ENCODE measurements around the gene SETMAR. TPM values are rescaled to one million over a fixed set of nuclear protein-coding genes. Genes with fewer than 3 reads are reported as not detected.
A peak's percentile ranks its signal among the peaks of the same experiment; 100 is the strongest.

Gene SETMAR
- total RNA-seq, 1 donor from 2014 or later = 12.5 TPM

- H3K9me3 ChIP-seq (ENCODE audit: control insufficient read depth in 3 of 3, low read length in 3 of 3) = no peaks in the 10 kb centered on the region
- peak overlapping the region in 1 of 3 donors; percentile 51 for H3K9ac ChIP-seq (ENCODE audit: low read depth in 1 of 3, low read length in 3 of 3)
- no peak overlapping the region for H3K27ac ChIP-seq (ENCODE audit: low read depth, low read length)
- no peaks in the 10 kb centered on the region for H3K36me3 ChIP-seq (ENCODE audit: control insufficient read depth in 3 of 3, insufficient read depth in 3 of 3, low read length in 3 of 3)
- no peak overlapping the region for H3K4me3 ChIP-seq (ENCODE audit: low read length in 3 of 3)
- H3K4me1 ChIP-seq (ENCODE audit: control insufficient read depth in 3 of 3, insufficient read depth in 3 of 3, low read length in 3 of 3) = peaks cover 0 to 3% (median 0%) of the 10 kb centered on the region in 3 donors
- no peaks in the 10 kb centered on the region for H3K27me3 ChIP-seq (ENCODE audit: control insufficient read depth in 3 of 3, insufficient read depth in 3 of 3, low read length in 3 of 3)
Observed at GRCh38 chr3:4343258-4343657, 40.1 kb downstream of the SETMAR start.

GRCh38 chr3:4350789-4351163 lies 47.6 kb downstream of the SETMAR start:
- Histone ChIP-seq H3K9me3 (ENCODE audit: control insufficient read depth in 3 of 3, low read length in 3 of 3) (no peaks in the 10 kb centered on the region), H3K36me3 (ENCODE audit: control insufficient read depth in 3 of 3, insufficient read depth in 3 of 3, low read length in 3 of 3) (no peaks in the 10 kb centered on the region), H3K27me3 (ENCODE audit: control insufficient read depth in 3 of 3, insufficient read depth in 3 of 3, low read length in 3 of 3) (no peaks in the 10 kb centered on the region), H3K4me1 (ENCODE audit: control insufficient read depth in 3 of 3, insufficient read depth in 3 of 3, low read length in 3 of 3) (peaks cover 0 to 2% (median 0%) of the 10 kb centered on the region in 3 donors), H3K4me3 (ENCODE audit: low read length in 3 of 3) (peak overlapping the region in 2 of 3 donors; percentile 40 to 42), H3K27ac (ENCODE audit: low read depth, low read length) (no peak overlapping the region), H3K9ac (ENCODE audit: low read depth in 1 of 3, low read length in 3 of 3) (no peak overlapping the region)

GRCh38 chr3:4351164-4351855 lies 48.1 kb downstream of the SETMAR start:
- H3K9ac ChIP-seq (ENCODE audit: low read depth in 1 of 3, low read length in 3 of 3) = peak overlapping the region in 2 of 3 donors; percentile 40 to 66
- H3K27ac ChIP-seq (ENCODE audit: low read depth, low read length) = no peak overlapping the region
- peak overlapping the region in 2 of 3 donors; percentile 40 to 42 for H3K4me3 ChIP-seq (ENCODE audit: low read length in 3 of 3)

GRCh38 chr3:4351872-4352271 lies 48.7 kb downstream of the SETMAR start:
- no peak overlapping the region for H3K9ac ChIP-seq (ENCODE audit: low read depth in 1 of 3, low read length in 3 of 3)
- H3K4me1 ChIP-seq (ENCODE audit: control insufficient read depth in 3 of 3, insufficient read depth in 3 of 3, low read length in 3 of 3) = peaks cover 0 to 2% (median 0%) of the 10 kb centered on the region in 3 donors
- H3K4me3 ChIP-seq (ENCODE audit: low read length in 3 of 3) = no peak overlapping the region
- no peaks in the 10 kb centered on the region for H3K36me3 ChIP-seq (ENCODE audit: control insufficient read depth in 3 of 3, insufficient read depth in 3 of 3, low read length in 3 of 3)
- no peak overlapping the region for H3K27ac ChIP-seq (ENCODE audit: low read depth, low read length)
- no peaks in the 10 kb centered on the region for H3K27me3 ChIP-seq (ENCODE audit: control insufficient read depth in 3 of 3, insufficient read depth in 3 of 3, low read length in 3 of 3)
- no peaks in the 10 kb centered on the region for H3K9me3 ChIP-seq (ENCODE audit: control insufficient read depth in 3 of 3, low read length in 3 of 3)

More at GRCh38 chr3:4351164-4351855, 48.1 kb downstream of the SETMAR start:
- peaks cover 0 to 2% (median 0%) of the 10 kb centered on the region in 3 donors for H3K4me1 ChIP-seq (ENCODE audit: control insufficient read depth in 3 of 3, insufficient read depth in 3 of 3, low read length in 3 of 3)
- H3K27me3 ChIP-seq (ENCODE audit: control insufficient read depth in 3 of 3, insufficient read depth in 3 of 3, low read length in 3 of 3) = no peaks in the 10 kb centered on the region
- H3K36me3 ChIP-seq (ENCODE audit: control insufficient read depth in 3 of 3, insufficient read depth in 3 of 3, low read length in 3 of 3) = no peaks in the 10 kb centered on the region
- H3K9me3 ChIP-seq (ENCODE audit: control insufficient read depth in 3 of 3, low read length in 3 of 3) = no peaks in the 10 kb centered on the region

- no peaks in the 10 kb centered on the region for H3K27me3 ChIP-seq (ENCODE audit: control insufficient read depth in 3 of 3, insufficient read depth in 3 of 3, low read length in 3 of 3)
- H3K4me3 ChIP-seq (ENCODE audit: low read length in 3 of 3) = no peak overlapping the region
- peaks cover 0 to 2% (median 0%) of the 10 kb centered on the region in 3 donors for H3K4me1 ChIP-seq (ENCODE audit: control insufficient read depth in 3 of 3, insufficient read depth in 3 of 3, low read length in 3 of 3)
- H3K36me3 ChIP-seq (ENCODE audit: control insufficient read depth in 3 of 3, insufficient read depth in 3 of 3, low read length in 3 of 3) = no peaks in the 10 kb centered on the region
- H3K9me3 ChIP-seq (ENCODE audit: control insufficient read depth in 3 of 3, low read length in 3 of 3) = no peaks in the 10 kb centered on the region
- no peak overlapping the region for H3K9ac ChIP-seq (ENCODE audit: low read depth in 1 of 3, low read length in 3 of 3)
- H3K27ac ChIP-seq (ENCODE audit: low read depth, low read length) = peak overlapping the region; percentile 21
Observed at GRCh38 chr3:4355401-4356219, 52.4 kb downstream of the SETMAR start.

GRCh38 chr3:4356220-4356540 lies 53.0 kb downstream of the SETMAR start:
- H3K27ac ChIP-seq (ENCODE audit: low read depth, low read length) = no peak overlapping the region
- H3K4me3 ChIP-seq (ENCODE audit: low read length in 3 of 3) = no peak overlapping the region
- peaks cover 0 to 2% (median 0%) of the 10 kb centered on the region in 3 donors for H3K4me1 ChIP-seq (ENCODE audit: control insufficient read depth in 3 of 3, insufficient read depth in 3 of 3, low read length in 3 of 3)
- H3K9me3 ChIP-seq (ENCODE audit: control insufficient read depth in 3 of 3, low read length in 3 of 3) = no peaks in the 10 kb centered on the region
- H3K9ac ChIP-seq (ENCODE audit: low read depth in 1 of 3, low read length in 3 of 3) = no peak overlapping the region
- H3K27me3 ChIP-seq (ENCODE audit: control insufficient read depth in 3 of 3, insufficient read depth in 3 of 3, low read length in 3 of 3) = no peaks in the 10 kb centered on the region
- no peaks in the 10 kb centered on the region for H3K36me3 ChIP-seq (ENCODE audit: control insufficient read depth in 3 of 3, insufficient read depth in 3 of 3, low read length in 3 of 3)

GRCh38 chr3:4356546-4357410 lies 53.6 kb downstream of the SETMAR start:
- Histone ChIP-seq H3K9me3 (ENCODE audit: control insufficient read depth in 3 of 3, low read length in 3 of 3) (no peaks in the 10 kb centered on the region), H3K27ac (ENCODE audit: low read depth, low read length) (no peak overlapping the region)

GRCh38 chr3:4358273-4358672 lies 55.1 kb downstream of the SETMAR start:
- no peak overlapping the region for H3K9ac ChIP-seq (ENCODE audit: low read depth in 1 of 3, low read length in 3 of 3)
- no peaks in the 10 kb centered on the region for H3K4me1 ChIP-seq (ENCODE audit: control insufficient read depth in 3 of 3, insufficient read depth in 3 of 3, low read length in 3 of 3)
- H3K9me3 ChIP-seq (ENCODE audit: control insufficient read depth in 3 of 3, low read length in 3 of 3) = no peaks in the 10 kb centered on the region
- H3K4me3 ChIP-seq (ENCODE audit: low read length in 3 of 3) = no peak overlapping the region
- H3K27ac ChIP-seq (ENCODE audit: low read depth, low read length) = no peak overlapping the region
- H3K27me3 ChIP-seq (ENCODE audit: control insufficient read depth in 3 of 3, insufficient read depth in 3 of 3, low read length in 3 of 3) = no peaks in the 10 kb centered on the region
- H3K36me3 ChIP-seq (ENCODE audit: control insufficient read depth in 3 of 3, insufficient read depth in 3 of 3, low read length in 3 of 3) = peaks cover 3 to 7% (median 4%) of the 10 kb centered on the region in 3 donors

More at GRCh38 chr3:4356546-4357410, 53.6 kb downstream of the SETMAR start:
- Histone ChIP-seq H3K9ac (ENCODE audit: low read depth in 1 of 3, low read length in 3 of 3) (no peak overlapping the region), H3K4me3 (ENCODE audit: low read length in 3 of 3) (no peak overlapping the region), H3K36me3 (ENCODE audit: control insufficient read depth in 3 of 3, insufficient read depth in 3 of 3, low read length in 3 of 3) (peaks cover 2 to 3% (median 2%) of the 10 kb centered on the region in 3 donors), H3K27me3 (ENCODE audit: control insufficient read depth in 3 of 3, insufficient read depth in 3 of 3, low read length in 3 of 3) (no peaks in the 10 kb centered on the region), H3K4me1 (ENCODE audit: control insufficient read depth in 3 of 3, insufficient read depth in 3 of 3, low read length in 3 of 3) (no peaks in the 10 kb centered on the region)

- Histone ChIP-seq H3K4me3 (ENCODE audit: low read length in 3 of 3) (no peak overlapping the region), H3K27ac (ENCODE audit: low read depth, low read length) (no peak overlapping the region), H3K9me3 (ENCODE audit: control insufficient read depth in 3 of 3, low read length in 3 of 3) (no peaks in the 10 kb centered on the region), H3K36me3 (ENCODE audit: control insufficient read depth in 3 of 3, insufficient read depth in 3 of 3, low read length in 3 of 3) (peaks cover 3 to 7% (median 4%) of the 10 kb centered on the region in 3 donors), H3K27me3 (ENCODE audit: control insufficient read depth in 3 of 3, insufficient read depth in 3 of 3, low read length in 3 of 3) (no peaks in the 10 kb centered on the region), H3K4me1 (ENCODE audit: control insufficient read depth in 3 of 3, insufficient read depth in 3 of 3, low read length in 3 of 3) (no peaks in the 10 kb centered on the region), H3K9ac (ENCODE audit: low read depth in 1 of 3, low read length in 3 of 3) (no peak overlapping the region)
Observed at GRCh38 chr3:4359805-4360502, 56.8 kb downstream of the SETMAR start.
